HG02973 (cell line): ENCODE results near the gene SALL1.

Source experiments
- ATAC-seq: cut with Tn5 transposase; IDR thresholded peaks from one replicate; pipeline ENCODE4 v1.9.1; 2021; ENCODE audit warnings: moderate library complexity; ENCODE audit not compliant: unreplicated experiment

SALL1 gene

DNA sequence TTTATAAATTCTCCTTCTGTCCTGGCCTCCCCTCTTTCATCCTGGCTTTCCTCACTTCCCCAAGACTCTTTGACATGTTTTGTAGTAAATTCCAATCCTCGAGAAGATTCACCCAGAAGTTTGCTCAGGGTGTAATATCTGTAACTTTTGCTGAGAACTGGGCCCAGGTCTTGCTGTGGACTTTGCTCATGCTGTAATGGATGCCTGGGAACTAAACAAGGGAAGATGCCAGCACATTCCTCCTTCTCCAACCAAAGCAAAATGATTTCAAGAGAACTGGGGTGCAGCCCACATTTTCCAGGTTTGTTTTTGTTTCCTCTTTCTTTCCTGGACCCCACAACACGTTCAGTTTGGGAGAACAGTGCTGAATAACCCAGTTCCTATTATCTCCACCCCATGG lies 6.6 kb upstream of the SALL1 start:
- no peak for ATAC-seq

GRCh38 chr16:51156807-51157200 lies 5.7 kb upstream of the SALL1 start:
- no peak for ATAC-seq

DNA sequence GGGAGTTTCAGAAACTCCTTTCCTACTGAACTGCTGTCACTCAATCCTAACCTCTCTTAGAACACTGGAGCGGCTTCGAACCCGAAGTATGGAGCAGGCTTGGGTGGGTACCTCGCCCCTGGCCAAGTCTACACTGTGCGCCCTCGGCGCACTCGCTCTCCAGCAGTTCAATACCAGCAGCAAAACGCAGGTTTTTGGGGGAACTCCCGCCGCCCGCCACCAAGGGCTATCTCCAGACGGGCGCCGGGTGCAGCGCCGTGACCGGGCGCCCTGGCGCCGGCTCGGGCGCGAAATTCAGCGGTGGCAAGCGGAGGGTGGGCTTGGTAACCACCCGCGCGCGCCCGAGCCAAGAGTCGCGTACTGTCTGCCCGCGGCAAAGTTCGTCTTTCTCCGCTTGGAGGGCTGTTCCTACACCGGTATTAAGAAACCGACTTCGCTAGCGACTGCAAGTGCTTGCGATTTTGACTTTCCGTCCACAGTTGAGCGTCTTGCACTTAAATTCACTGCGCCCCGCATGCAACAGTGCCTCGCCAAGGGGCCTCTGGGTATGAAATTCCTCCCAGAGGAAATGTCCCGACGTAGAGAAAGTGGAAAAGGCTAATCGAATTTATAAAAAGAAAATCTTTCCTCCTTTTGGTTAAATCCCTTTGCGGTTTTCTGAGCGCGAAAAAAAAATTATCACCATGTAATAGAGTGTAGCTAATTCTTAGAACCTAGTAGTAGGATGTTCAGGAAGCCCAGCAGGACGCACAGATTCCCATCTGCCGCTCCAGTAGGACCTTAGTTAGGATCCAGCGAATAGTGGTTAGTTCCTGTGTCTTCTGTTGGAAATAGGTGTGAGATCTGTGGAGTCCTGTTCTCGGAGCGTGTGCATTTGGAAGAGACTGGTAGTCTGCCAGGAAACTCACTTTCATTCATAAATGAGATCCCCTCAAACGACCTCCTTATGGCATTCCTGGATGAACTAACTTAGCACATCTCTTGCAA lies 5.0 kb upstream of the SALL1 start:
- no peak for ATAC-seq

DNA sequence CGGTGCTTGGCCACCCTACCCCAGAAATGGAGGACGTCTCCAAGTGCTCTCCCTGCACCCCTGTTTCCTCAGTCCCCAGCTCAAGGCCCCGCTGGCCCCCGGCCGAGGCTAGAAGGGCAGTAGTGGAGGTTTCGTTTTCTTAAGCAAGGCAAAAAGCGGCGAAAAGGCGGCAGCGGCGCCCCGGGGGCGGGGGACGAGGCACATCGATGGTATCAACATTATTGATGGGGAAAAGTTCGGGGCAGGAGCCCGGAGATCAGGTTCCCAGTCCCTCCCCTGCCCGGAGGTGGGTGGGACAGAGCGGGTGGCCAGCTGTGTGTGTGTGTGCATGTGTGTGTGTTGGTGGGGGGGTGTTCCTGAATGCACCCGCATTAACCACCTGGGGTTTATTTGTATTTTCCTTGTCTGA lies 4.1 kb upstream of the SALL1 start:
- no peak for ATAC-seq

- no peak for ATAC-seq
These were observed 3.5 kb upstream of the SALL1 start for GRCh38 chr16:51154271-51155171.

DNA sequence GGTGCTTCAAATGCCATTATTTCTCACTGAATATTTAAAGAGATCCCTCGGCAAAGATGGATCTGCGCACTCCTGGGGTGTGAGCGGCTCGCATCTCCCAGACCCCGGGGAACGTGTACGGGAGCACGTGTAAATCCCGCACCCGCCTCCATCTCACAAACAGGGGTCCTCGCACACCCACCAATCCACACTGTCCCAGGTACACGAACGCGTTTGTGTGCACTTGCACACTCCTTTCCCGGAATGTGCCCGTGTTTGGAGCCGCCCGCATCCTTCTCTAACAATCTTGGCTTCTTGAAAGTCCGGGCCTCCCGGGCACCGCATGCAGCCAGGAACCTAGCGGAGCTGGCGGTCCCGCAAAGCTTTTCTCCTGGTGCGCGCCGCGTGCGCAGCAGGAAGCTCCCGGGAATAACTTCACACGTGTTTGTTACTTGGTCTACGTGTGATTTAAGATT lies 2.5 kb upstream of the SALL1 start:
- no peak for ATAC-seq

DNA sequence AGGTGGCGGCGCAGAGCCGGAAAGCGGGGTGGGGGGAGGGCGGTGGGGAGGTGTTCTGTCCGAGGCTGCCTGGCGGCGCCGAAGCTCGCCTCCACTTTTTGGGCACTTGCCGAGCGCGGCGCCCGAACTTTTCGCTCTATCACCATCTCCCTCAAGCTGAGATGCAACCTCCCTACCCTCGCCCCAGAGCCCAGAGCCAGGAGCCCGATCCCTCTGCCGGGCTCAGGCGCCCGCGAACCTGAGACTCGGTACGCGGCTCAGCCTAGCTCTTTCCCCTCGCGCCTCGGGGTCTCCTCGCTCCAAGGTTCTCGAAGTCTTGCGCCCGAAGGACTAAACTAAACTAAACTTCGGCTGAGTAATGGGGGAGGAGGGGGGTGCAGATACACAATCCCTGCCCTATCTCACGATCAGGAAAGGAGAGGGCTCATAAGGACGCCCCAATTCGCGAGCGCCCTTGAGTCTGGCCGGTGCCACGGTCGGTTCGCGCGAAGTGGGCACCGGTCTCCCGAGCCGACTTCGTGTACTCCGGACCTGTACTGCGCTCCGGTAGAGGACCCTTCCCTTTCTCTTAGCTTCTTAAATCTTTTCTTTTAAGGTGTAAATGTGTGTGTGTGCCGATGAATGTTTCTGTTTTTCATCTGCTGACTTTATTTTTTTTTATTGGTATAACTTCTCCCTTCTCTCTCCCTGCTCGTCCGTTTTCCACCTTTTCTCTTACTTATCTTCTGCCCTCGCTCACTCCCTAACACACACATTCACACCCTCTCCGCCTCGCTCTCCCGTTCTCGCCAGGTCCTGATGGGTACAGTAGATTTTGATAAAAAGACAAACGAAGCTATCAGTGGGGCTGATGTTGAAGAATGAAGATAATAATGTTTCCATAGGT lies 1.9 kb upstream of the SALL1 start:
- no peak for ATAC-seq

DNA sequence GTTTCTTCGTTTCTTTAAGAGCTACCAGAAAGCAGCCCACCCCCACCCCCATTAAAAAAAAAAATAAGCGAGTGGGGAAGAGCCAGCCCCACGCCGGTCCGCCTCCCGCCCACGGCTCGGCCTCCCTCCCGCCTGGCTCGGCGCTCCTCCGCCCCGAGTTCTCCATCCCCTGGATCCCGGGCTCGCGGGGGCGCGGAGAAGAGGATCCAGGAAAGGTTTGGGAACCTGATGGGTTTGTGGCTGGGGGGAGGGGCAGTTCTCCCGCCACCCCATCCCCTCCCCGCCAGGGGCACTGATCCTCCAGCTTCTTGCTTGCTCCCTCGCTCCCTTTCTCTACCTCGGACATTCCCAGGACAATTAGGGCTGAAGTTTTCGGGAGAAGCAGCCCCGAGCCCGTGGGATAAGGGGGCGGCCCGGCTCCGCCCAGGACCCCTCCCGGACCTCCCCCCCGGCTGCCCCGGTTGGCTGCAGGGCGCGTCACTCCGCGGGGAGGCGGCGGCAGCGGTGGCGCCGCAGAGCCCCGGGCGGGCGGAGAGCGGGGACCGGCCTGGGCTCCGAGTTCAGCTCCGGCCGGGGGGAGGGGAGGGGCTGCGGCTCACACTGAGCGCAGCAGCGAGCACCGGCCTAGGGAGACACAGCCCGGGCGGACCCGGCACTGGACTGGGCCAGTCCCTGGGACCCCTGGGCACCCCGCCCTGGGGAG lies 1.0 kb upstream of the SALL1 start:
- ATAC-seq: no peak

DNA sequence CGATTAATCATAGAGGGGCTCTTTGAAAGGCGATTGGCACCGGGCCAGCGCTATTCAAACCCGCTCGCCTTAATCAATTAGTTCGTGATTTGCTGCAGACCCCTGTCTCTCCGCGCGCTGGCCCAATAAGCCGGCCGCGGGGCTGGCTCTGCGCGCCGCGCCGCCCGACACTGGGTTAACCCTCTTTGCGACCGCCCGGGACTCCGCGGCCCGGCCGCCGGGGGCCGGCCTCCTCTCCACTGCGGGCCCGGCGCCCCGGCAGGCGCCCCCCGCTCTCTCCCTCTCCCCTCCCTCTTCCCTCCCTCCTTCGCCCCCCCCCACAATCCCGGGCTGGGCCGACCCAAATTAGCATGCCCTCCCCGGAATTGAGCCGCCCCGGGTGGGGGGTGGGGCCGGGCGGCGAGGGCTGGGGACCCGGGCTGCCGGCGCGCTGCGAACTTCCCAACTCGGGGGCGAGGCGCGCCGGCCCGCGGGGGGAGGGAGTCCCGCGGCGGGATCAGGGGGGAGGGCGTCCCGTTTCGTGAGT lies 428 bp upstream of the SALL1 start:
- no peak for ATAC-seq

DNA sequence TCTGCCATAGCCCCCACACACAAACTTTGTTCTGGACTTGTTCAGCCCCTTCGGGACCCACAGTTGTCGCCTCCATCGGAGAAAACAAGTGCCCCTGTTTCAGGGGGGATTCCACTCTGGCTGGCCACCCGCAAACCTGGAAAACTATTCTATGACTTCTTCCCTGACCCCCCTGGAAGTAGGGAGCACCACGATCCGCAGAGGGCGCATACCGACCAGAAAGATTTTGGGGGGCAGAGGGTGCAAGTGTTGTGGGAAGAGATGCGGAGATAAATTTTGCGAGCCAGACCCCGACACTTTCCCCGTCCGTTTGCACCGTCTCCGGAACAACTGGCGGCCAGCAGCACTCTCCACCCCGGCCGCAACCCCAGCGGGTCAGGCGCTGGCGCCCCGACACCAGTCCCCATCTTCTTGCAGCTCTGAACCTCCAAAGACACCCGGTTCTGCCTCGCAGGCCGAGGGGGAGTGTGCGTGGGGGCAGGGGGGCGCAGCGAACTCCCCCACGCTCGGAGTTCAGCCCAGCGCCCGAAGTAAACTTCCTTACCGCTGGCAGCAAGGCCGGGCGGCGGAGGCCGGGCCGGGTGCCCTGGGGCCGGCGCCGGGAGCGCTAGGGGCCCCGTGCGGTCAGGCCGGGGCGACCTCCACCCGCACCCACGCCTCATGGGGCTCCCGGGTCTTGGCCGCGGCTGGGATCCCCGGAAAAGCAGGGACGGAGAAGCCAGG lies 744 bp downstream of the SALL1 start:
- no peak for ATAC-seq

DNA sequence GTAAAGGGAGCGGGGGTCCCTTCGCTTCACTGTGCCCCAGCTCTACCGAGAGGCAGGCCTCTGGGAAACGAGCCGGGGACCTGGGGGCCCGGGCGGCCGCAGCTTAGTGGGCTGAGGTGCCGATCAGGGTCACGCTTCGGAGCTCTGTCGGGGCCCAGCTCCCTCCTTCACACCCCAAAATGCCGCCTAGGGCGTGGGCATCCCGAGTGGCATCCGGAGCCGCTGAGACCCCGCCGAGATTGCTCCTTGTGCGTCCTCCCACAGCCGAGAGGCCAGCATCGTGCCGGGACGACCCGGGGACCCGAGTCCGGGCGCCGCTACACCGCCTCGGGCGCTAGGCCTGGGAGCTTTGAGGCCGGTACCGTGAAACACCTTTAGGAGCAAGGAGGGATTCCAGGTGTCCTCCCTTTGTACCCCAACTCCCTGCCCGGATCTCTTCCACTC lies 1.3 kb downstream of the SALL1 start:
- ATAC-seq: no peak

DNA sequence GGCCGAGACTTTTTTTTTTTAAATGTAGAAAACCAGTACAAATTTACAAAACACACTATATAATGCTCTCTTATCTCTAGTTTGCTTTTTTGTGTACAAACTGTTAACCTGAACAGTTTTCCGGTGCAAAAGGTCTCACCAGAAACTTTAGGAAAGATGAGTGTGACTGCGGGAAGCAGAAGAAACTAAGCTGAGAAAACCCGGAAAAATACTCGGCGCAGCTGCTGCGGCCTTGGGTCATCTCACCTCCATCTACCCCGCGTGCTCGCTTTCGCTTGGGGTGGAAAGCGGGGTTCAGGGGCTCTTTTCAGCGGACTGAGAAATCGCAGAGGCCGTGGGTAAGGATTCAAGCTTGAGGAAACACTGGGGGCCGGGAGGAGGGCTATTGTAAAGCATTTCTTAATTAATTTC lies 1.8 kb downstream of the SALL1 start:
- no peak for ATAC-seq

DNA sequence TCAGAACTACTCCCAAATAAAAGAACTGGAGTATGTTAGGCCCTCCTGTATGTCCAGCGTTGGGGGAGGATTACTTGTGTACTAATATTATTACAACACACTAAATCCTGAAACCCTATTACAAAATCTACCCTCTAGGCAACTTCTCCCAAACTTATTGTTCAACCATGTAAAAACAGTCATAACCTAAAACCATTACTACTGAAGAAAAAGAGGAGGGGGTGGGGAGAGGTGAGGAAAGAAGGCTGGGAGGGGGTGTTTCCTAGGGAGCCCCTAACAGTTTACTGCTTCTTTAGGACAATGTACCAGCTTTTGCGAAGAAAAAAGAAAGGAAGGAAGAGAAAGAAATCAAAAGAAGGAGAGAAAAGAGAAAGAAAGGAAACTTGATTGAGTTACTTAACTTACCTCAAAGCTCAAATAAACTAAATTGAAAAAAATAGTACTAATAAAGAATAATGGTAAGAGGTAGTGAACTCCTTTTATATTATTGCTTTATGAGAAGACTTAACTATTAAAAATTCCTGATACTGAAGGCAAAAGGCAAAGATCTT lies 2.3 kb downstream of the SALL1 start:
- ATAC-seq: no peak

DNA sequence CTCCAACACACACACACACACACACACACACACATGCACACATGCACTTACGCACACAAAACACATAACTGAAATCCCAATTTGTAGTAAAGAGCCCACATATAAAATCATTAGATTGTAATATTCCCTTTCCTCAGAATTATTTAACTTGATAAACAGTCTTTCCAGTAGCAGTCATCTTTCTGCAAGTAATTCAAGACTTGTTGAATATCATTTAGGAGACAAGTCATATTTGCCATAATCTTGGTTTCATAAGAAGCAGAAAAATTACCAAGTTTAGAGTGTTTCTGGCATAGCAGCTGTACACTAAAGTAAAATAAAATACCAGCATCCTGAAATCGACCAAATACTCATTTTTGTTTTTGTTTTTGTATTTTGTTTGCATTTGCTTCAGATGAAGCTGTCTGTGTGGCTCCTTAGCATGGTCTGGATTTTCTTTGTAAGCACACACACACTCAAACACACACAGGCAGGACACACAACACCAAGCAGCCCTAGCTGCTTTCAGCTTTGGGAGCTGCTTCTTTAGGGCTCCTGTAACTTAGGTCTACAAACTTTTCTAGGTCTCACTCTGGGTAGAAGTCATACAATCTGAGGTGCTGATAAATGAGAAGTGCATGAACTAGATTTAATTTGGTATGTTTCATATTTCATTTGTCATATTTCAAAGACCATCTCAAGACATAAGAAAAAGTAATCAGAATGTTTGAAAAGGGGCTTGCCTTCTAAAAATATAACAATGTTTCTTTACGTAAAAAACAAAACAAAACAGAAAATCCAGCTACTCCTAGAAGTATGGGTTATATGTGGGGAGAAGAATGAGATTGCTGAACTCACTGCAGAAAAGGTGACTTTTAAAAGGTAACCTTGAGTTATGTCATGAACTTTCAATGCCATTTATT lies 3.0 kb downstream of the SALL1 start:
- no peak for ATAC-seq

- no peak for ATAC-seq
These were observed 4.7 kb downstream of the SALL1 start for GRCh38 chr16:51146256-51146924.

DNA sequence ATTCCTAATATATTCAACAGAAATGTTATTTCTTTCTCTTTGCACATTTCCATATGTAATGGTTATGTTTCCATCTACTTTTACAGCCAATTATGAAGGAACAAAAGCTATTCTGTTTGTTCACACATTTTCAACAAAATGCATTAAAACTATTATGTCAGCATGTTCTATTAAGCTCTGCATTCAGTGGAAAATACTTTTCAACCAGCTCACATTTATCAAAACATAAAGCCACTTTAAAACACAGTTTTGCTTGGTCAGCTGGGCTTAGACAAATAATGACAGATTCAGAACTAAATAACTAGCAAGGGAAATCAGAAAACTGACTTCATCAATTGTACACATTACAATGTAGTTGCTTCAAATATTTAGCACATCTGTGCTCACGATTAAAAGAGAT lies 6.9 kb downstream of the SALL1 start:
- ATAC-seq: no peak
